22Rv1 (cell line): ENCODE results near the gene CEP70.

Experiments
- CTCF ChIP-seq: fragments of 450-650 bp; IDR thresholded peaks from 2 replicates; pipeline ENCODE4 v1.5.1; 2017; ENCODE audit warnings: mild to moderate bottlenecking
- ZFX ChIP-seq: fragments of 450-650 bp; IDR thresholded peaks from 2 replicates; pipeline ENCODE4 v1.6.1; 2017; ENCODE audit warnings: antibody characterized with exemption, borderline replicate concordance

- TF ChIP-seq CTCF, result no peak
- TF ChIP-seq ZFX, result no peak
Measured at GRCh38 chr3:138588445-138588844, 5.6 kb downstream of the CEP70 start.
